Gastroesophageal sphincter (tissue), 3 donors: ENCODE data around the gene CAVIN4.

ENCODE experiments used
- POLR2A ChIP-seq, 2 donors: fragments of 450-650 bp; IDR thresholded peaks; one replicate each; pipeline ENCODE4 v1.6.1; 2017; ENCODE audit warnings: antibody characterized with exemption in 2 of 2, mild to moderate bottlenecking in 2 of 2, moderate library complexity in 1 of 2
- TF ChIP-seq, protein P1 (sequence below), 4 experiments: fragments of 200-600 bp in 2 of 4; fragments of 450-650 bp in 2 of 4; sonication (generic) in 1 of 4; IDR thresholded peaks; one replicate each; pipeline ENCODE4 v1.5.1; 2017 to 2019; ENCODE audit warnings: antibody characterized with exemption in 4 of 4, mild to moderate bottlenecking in 2 of 4, moderate library complexity in 2 of 4

DNA sequence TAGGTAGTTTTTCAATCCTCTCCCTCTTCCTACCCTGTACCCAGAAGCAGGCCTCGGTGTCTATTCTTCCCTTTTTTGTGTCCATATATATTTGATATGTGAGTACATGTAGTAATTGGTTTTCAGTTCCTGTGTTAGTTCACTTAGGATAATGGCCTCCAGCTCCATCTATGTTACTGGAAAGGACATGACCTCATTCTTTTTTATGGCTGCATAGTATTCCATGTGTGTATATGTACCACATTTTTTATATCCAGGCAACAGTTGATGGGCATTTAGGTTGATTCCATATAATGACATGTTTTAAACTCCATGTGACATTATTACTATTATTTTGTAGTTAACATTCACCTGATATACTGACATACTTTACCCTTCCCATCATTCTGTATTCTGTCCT, 49.1 kb downstream of the CAVIN4 start:
- TF ChIP-seq, protein P1, sequence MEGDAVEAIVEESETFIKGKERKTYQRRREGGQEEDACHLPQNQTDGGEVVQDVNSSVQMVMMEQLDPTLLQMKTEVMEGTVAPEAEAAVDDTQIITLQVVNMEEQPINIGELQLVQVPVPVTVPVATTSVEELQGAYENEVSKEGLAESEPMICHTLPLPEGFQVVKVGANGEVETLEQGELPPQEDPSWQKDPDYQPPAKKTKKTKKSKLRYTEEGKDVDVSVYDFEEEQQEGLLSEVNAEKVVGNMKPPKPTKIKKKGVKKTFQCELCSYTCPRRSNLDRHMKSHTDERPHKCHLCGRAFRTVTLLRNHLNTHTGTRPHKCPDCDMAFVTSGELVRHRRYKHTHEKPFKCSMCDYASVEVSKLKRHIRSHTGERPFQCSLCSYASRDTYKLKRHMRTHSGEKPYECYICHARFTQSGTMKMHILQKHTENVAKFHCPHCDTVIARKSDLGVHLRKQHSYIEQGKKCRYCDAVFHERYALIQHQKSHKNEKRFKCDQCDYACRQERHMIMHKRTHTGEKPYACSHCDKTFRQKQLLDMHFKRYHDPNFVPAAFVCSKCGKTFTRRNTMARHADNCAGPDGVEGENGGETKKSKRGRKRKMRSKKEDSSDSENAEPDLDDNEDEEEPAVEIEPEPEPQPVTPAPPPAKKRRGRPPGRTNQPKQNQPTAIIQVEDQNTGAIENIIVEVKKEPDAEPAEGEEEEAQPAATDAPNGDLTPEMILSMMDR (IDR thresholded peaks at IDR 0.05): no peak
- TF ChIP-seq POLR2A (IDR thresholded peaks at IDR 0.05): no peak
